BE2C (cell line): Measurements from ENCODE around the gene ARPC4.

ENCODE experiments used
- DNase-seq: peaks from one replicate; pipeline ENCODE4 v3.0.0-alpha.2; 2020
- H3K27me3 ChIP-seq: fragments of 250-450 bp; sonication (Bioruptor Pico); 2 replicates; pipeline ENCODE4 v1.5.1; 2020; ENCODE audit warnings: mild to moderate bottlenecking
- H3K36me3 ChIP-seq: fragments of 250-450 bp; sonication (Bioruptor Pico); 2 replicates; pipeline ENCODE4 v1.5.1; 2020; ENCODE audit warnings: mild to moderate bottlenecking
- H3K4me1 ChIP-seq: fragments of 250-450 bp; sonication (Bioruptor Pico); 2 replicates; pipeline ENCODE4 v1.5.1; 2020
- H3K4me3 ChIP-seq: 2 replicates; pipeline ENCODE4 v1.5.1; 2011; ENCODE audit warnings: low read depth, low read length
- H3K9me3 ChIP-seq: fragments of 250-450 bp; sonication (Bioruptor Pico); 2 replicates; pipeline ENCODE4 v1.5.1; 2020
- CTCF ChIP-seq: IDR thresholded peaks from 2 replicates; pipeline ENCODE4 v1.5.1; 2012; ENCODE audit warnings: mild to moderate bottlenecking, low read depth, low read length

The ARPC4 gene

GRCh38 chr3:9828801-9829755, 36.2 kb downstream of the ARPC4 start:
- Histone ChIP-seq H3K27me3 (no peaks in the 10 kb centered on the region), H3K4me1 (no peaks in the 10 kb centered on the region), H3K9me3 (no peaks in the 10 kb centered on the region), H3K36me3 (no peaks in the 10 kb centered on the region), H3K4me3 (no peak overlapping the region)
- DNase-seq, result no peak
- TF ChIP-seq CTCF, result no peak

GRCh38 chr3:9831253-9831652, 38.4 kb downstream of the ARPC4 start:
- Histone ChIP-seq H3K36me3 (no peaks in the 10 kb centered on the region), H3K27me3 (no peaks in the 10 kb centered on the region), H3K4me1 (no peaks in the 10 kb centered on the region), H3K9me3 (no peaks in the 10 kb centered on the region), H3K4me3 (no peak overlapping the region)
- TF ChIP-seq CTCF, result no peak
- no peak for DNase-seq

- H3K9me3 ChIP-seq, result no peaks in the 10 kb centered on the region
- H3K27me3 ChIP-seq, result no peaks in the 10 kb centered on the region
- H3K4me3 ChIP-seq, result no peak overlapping the region
- no peaks in the 10 kb centered on the region for H3K36me3 ChIP-seq
- no peaks in the 10 kb centered on the region for H3K4me1 ChIP-seq
- TF ChIP-seq CTCF, result no peak
- DNase-seq, result no peak
These were observed 40.2 kb downstream of the ARPC4 start for GRCh38 chr3:9833078-9833477.

- no peaks in the 10 kb centered on the region for H3K36me3 ChIP-seq
- TF ChIP-seq CTCF, result no peak
- no peaks in the 10 kb centered on the region for H3K9me3 ChIP-seq
- no peaks in the 10 kb centered on the region for H3K27me3 ChIP-seq
- DNase-seq, result no peak
- no peaks in the 10 kb centered on the region for H3K4me1 ChIP-seq
- H3K4me3 ChIP-seq, result no peak overlapping the region
These were observed 41.9 kb downstream of the ARPC4 start for GRCh38 chr3:9834520-9835380.

GRCh38 chr3:9837701-9838582, 45.1 kb downstream of the ARPC4 start:
- Histone ChIP-seq H3K36me3 (no peaks in the 10 kb centered on the region), H3K4me3 (no peak overlapping the region)
- no peak for DNase-seq

More at GRCh38 chr3:9837701-9838582, 45.1 kb downstream of the ARPC4 start:
- no peaks in the 10 kb centered on the region for H3K27me3 ChIP-seq
- no peaks in the 10 kb centered on the region for H3K9me3 ChIP-seq
- H3K4me1 ChIP-seq, result no peaks in the 10 kb centered on the region
- no peak for TF ChIP-seq CTCF
